Stomach (tissue), 9 donors: ENCODE measurements around the gene ARHGAP10. TPM values are rescaled to one million over a fixed set of nuclear protein-coding genes. Genes with fewer than 3 reads are reported as not detected.

Experiments used
- DNase-seq, 2 donors: peaks; one replicate each; pipeline versions ENCODE4 v3.0.0 to v3.0.0-alpha.2; 2013 to 2019
- H3K27ac ChIP-seq, 5 donors: fragments of 200-600 bp in 4 of 5; sonication (generic) in 4 of 5; one replicate each; pipeline ENCODE4 v1.5.1; 2013 to 2019; ENCODE audit warnings: mild to moderate bottlenecking in 1 of 5, moderate library complexity in 1 of 5
- H3K27me3 ChIP-seq, 3 donors: fragments of 200-600 bp; sonication (generic); one replicate each; pipeline ENCODE4 v1.5.1; 2017 to 2019; ENCODE audit warnings: mixed run types in 1 of 3
- H3K36me3 ChIP-seq, 4 donors: fragments of 200-600 bp; sonication (generic); 1 replicate in 3 of 4; 2 replicates in 1 of 4; pipeline ENCODE4 v1.5.1; 2016 to 2019
- H3K4me1 ChIP-seq, 4 donors: fragments of 200-600 bp; sonication (generic); one replicate each; pipeline ENCODE4 v1.5.1; 2016 to 2019
- H3K4me3 ChIP-seq, 4 donors: fragments of 200-600 bp; sonication (generic) in 3 of 4; one replicate each; pipeline ENCODE4 v1.5.1; 2016 to 2019; ENCODE audit warnings: mild to moderate bottlenecking in 1 of 4
- H3K9me3 ChIP-seq, 4 donors: fragments of 200-600 bp; sonication (generic); one replicate each; pipeline ENCODE4 v1.5.1; 2016 to 2019
- CTCF ChIP-seq, 7 experiments: fragments of 450-650 bp in 4 of 7; fragments of 200-600 bp in 3 of 7; sonication (generic) in 3 of 7; IDR thresholded peaks; one replicate each; pipeline ENCODE4 v1.5.1; 2016 to 2019; ENCODE audit warnings: antibody characterized with exemption in 7 of 7, control low read depth in 2 of 7, mild to moderate bottlenecking in 1 of 7
- EP300 ChIP-seq: sonication (generic); formaldehyde crosslinking; IDR thresholded peaks from one replicate; pipeline ENCODE4 v1.6.1; 2017; ENCODE audit warnings: antibody characterized with exemption
- POLR2A ChIP-seq, 4 donors: fragments of 450-650 bp; IDR thresholded peaks; one replicate each; pipeline ENCODE4 v1.6.1; 2016; ENCODE audit warnings: antibody characterized with exemption in 4 of 4, control low read depth in 2 of 4, mild to moderate bottlenecking in 1 of 4, moderate library complexity in 1 of 4
- POLR2AphosphoS5 ChIP-seq, 3 donors: sonication (generic); formaldehyde crosslinking; IDR thresholded peaks; one replicate each; pipeline ENCODE4 v1.6.1; 2016; ENCODE audit warnings: antibody characterized with exemption in 3 of 3
- WGBS, 5 donors: extraction: QIAGEN DNeasy Blood & Tissue Kit in 3 of 5; methylation state at CpG; one replicate each; pipeline versions ENCODE4 v1.1.5 to v1.1.7; 2013 to 2018; 5-methylcytosine and 5-hydroxymethylcytosine counted together
- intact Hi-C: fragments of 100-400 bp; cut with DNase I; formaldehyde crosslinking; loops from one replicate; pipeline ENCODE4 v1.15.1; 2023; ENCODE audit warnings: low total_unique reads
- polyA plus RNA-seq, 3 donors: library from polyadenylated mRNA; stranded (reverse); fragments of 200-250 nt; gene quantifications; one replicate each; pipeline ENCODE4 v1.2.3, GENCODE V29; 2013
- total RNA-seq, 5 donors: library from RNA; depleted of rRNA; stranded (reverse); fragments of >200 nt; gene quantifications; one replicate each; pipeline versions ENCODE4 v1.1.0 to v1.2.3, GENCODE V29; 2014 to 2016
- donor health status: healthy with polysubstance abuse.
- donor health status: Bipolar disorder and iron deficiency.
- donor health status: healthy.

Gene ARHGAP10
- total and polyA plus RNA-seq, 8 donors = 18.1 to 117 (median 43.9) TPM

DNA sequence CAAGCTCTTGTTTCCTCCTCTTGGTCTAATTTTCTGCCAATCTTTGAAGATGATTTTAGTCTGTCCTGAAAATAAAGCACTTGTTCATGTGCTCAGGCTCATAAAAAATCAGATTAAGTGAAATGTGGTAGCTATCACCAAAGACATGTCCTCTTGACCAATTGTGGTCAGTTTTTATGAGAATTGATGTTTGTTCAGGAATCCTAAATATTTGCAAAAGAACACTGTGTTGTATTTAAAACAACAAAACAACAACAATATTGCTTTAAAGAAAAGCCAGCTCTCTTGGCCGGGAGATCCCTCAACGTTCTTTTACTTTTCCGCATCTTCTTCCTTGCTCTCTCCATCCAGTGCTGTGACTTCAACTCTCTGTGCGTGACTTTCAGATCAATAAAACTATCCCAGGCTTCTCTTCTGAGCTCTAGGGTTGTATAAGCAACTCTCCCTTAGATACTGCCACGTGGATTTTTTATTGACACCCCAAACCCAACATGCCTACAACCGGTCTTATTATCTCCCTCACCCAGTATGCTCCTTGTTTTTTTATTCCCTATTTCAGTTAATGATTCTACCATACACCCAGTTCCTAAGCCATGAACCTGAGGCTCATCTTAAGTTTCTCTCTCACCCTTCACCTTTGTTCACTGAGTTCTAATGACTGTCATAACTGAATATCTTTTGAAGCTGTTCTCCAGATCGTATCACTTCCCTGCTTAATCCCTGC is 309.9 kb downstream of the ARHGAP10 start:
- WGBS, 5 donors = 74 to 85% (median 76%) methylated on average over 7 of the region's 7 CpGs
- H3K36me3 ChIP-seq = peaks cover 0 to 2% (median 2%) of the 10 kb centered on the region in 4 donors
- no peak for TF ChIP-seq POLR2A (IDR thresholded peaks at IDR 0.05)
- no peak for TF ChIP-seq POLR2AphosphoS5 (IDR thresholded peaks at IDR 0.05)
- TF ChIP-seq CTCF (IDR thresholded peaks at IDR 0.05) = no peak
- TF ChIP-seq EP300 = no peak
- H3K4me3 ChIP-seq = no peak overlapping the region
- no peaks in the 10 kb centered on the region for H3K9me3 ChIP-seq
- no peaks in the 10 kb centered on the region for H3K27me3 ChIP-seq
- intact Hi-C loops = no loop called here
- DNase-seq = no peak
- H3K4me1 ChIP-seq = peaks cover 0 to 10% (median 0%) of the 10 kb centered on the region in 4 donors
- no peak overlapping the region for H3K27ac ChIP-seq

DNA sequence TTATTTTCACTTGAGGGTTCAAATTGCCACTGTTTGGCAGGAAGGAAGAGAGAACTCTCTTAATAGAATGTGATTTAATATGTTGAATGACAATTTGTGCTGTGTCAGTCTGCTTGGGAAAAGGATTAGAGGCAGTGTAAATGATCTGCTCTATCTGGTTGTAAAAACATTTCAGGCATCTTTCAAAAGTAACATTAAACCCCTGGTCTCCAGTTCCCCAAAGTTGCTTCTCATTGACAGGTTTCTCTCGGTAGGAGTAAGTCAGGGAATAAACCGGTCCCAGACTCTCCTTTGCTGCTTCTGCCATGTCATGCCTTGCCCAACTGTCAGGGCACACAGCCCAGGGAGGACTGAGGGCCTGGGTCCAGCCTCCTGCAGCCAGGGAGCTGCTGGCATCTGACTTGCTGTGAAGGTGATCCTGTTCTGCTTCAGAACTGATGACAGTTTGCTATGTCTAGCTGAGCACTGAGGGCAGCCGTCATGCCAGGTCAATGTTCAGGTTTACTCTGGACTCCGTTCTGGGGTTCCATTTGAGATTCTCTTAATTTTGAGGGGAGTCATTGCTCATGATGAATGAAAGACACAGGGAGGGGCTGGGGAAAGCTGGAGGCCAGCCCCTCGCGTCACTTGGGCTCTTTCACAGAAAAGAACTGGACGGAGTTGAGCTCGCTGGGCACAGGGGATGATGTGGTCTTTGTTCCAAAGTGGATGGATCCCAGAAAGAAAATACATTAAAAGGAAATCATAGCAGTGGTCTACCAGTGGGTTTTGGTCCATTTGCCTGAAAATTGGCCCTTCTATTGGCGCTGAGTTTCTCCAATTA is 312.4 kb downstream of the ARHGAP10 start:
- Histone ChIP-seq H3K9me3 (no peaks in the 10 kb centered on the region), H3K27ac (no peak overlapping the region), H3K36me3 (peaks cover 3 to 26% (median 23%) of the 10 kb centered on the region in 4 donors), H3K4me1 (peaks cover 0 to 10% (median 2%) of the 10 kb centered on the region in 4 donors), H3K27me3 (no peaks in the 10 kb centered on the region), H3K4me3 (no peak overlapping the region)
- no peak for DNase-seq
- 87 to 95% (median 93%) methylated on average over 9 of the region's 9 CpGs for WGBS, 5 donors
- TF ChIP-seq EP300 = no peak
- no peak for TF ChIP-seq POLR2AphosphoS5 (IDR thresholded peaks at IDR 0.05)
- TF ChIP-seq POLR2A (IDR thresholded peaks at IDR 0.05) = no peak
- TF ChIP-seq CTCF (IDR thresholded peaks at IDR 0.05) = no peak
- intact Hi-C loops = no loop called here

- Histone ChIP-seq H3K36me3 (peaks cover 3 to 27% (median 23%) of the 10 kb centered on the region in 4 donors), H3K9me3 (no peaks in the 10 kb centered on the region), H3K27ac (no peak overlapping the region), H3K4me1 (peaks cover 0 to 10% (median 2%) of the 10 kb centered on the region in 4 donors), H3K4me3 (no peak overlapping the region), H3K27me3 (no peaks in the 10 kb centered on the region)
- no peak for DNase-seq
- TF ChIP-seq POLR2A (IDR thresholded peaks at IDR 0.05) (no peak), CTCF (IDR thresholded peaks at IDR 0.05) (no peak), POLR2AphosphoS5 (IDR thresholded peaks at IDR 0.05) (no peak), EP300 (no peak)
- WGBS, 5 donors = 69 to 84% (median 81%) methylated on average over 4 of the region's 4 CpGs
- intact Hi-C loops = no loop called here
Observed at GRCh38 chr4:148044912-148045352, 313.0 kb downstream of the ARHGAP10 start.

DNA sequence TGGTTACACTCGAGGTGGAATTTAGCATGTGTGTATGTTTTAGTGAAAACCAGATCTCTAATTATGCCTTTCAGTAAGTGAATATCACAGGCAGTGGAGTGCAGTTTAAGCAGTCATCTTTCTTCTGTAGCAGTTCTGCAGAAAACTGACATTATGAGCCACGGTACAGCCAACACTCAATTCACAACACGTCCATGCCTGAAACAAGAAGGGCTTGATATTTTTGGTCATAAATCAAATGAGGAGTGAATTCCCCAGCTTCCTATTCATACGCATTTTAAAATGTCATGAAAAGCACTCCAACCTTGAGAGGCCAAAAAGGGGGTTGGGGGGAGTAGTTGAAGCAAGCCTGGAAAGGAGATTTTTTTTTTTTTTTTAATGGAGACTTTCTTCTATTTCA is 316.7 kb downstream of the ARHGAP10 start:
- H3K27me3 ChIP-seq = no peaks in the 10 kb centered on the region
- H3K4me1 ChIP-seq = peaks cover 0 to 35% (median 17%) of the 10 kb centered on the region in 4 donors
- no peak overlapping the region for H3K27ac ChIP-seq
- H3K36me3 ChIP-seq = peaks cover 3 to 27% (median 23%) of the 10 kb centered on the region in 4 donors
- WGBS, 5 donors = 69 to 86% (median 79%) methylated on average over 4 of the region's 4 CpGs
- intact Hi-C loops = no loop called here
- no peaks in the 10 kb centered on the region for H3K9me3 ChIP-seq
- DNase-seq = no peak
- no peak overlapping the region for H3K4me3 ChIP-seq
- TF ChIP-seq POLR2A (IDR thresholded peaks at IDR 0.05) (no peak), CTCF (IDR thresholded peaks at IDR 0.05) (no peak), POLR2AphosphoS5 (IDR thresholded peaks at IDR 0.05) (no peak), EP300 (no peak)
